Esophagus squamous epithelium (tissue), 5 donors: Measurements from ENCODE around the gene MTCL1. TPM values are rescaled to one million over a fixed set of nuclear protein-coding genes. Genes with fewer than 3 reads are reported as not detected.

ENCODE experiments used
- DNase-seq: peaks from one replicate; lab custom pipeline; 2025; lab: John Stamatoyannopoulos, UW
- H3K27ac ChIP-seq, 4 donors: fragments of 200-600 bp; sonication (generic); one replicate each; pipeline ENCODE4 v1.5.1; 2016 to 2019; ENCODE audit warnings: mild to moderate bottlenecking in 1 of 4
- H3K27me3 ChIP-seq, 4 donors: fragments of 200-600 bp; sonication (generic); 1 replicate in 3 of 4; 2 replicates in 1 of 4; pipeline versions ENCODE4 v1.5.1 to v1.6.0; 2017 to 2021; ENCODE audit warnings: antibody characterized with exemption in 1 of 4
- H3K36me3 ChIP-seq, 3 donors: fragments of 200-600 bp; sonication (generic); one replicate each; pipeline ENCODE4 v1.5.1; 2016 to 2019
- H3K4me1 ChIP-seq, 3 donors: fragments of 200-600 bp; sonication (generic); one replicate each; pipeline ENCODE4 v1.5.1; 2017 to 2019
- H3K4me3 ChIP-seq, 4 donors: fragments of 200-600 bp; sonication (generic); 1 replicate in 3 of 4; 2 replicates in 1 of 4; pipeline ENCODE4 v1.5.1; 2016 to 2019; ENCODE audit warnings: mild to moderate bottlenecking in 2 of 4, moderate library complexity in 1 of 4
- H3K9me3 ChIP-seq, 3 donors: fragments of 200-600 bp; sonication (generic); one replicate each; pipeline ENCODE4 v1.5.1; 2016 to 2019
- CTCF ChIP-seq, 6 experiments: fragments of 450-650 bp in 4 of 6; fragments of 200-600 bp in 2 of 6; sonication (generic) in 2 of 6; IDR thresholded peaks; one replicate each; pipeline ENCODE4 v1.5.1; 2016 to 2019; ENCODE audit warnings: antibody characterized with exemption in 6 of 6, mild to moderate bottlenecking in 4 of 6, moderate library complexity in 4 of 6
- POLR2A ChIP-seq, 4 donors: fragments of 450-650 bp; IDR thresholded peaks; one replicate each; pipeline ENCODE4 v1.6.1; 2017; ENCODE audit warnings: antibody characterized with exemption in 4 of 4, mild to moderate bottlenecking in 4 of 4, moderate library complexity in 3 of 4
- WGBS, 2 donors: methylation state at CpG; one replicate each; pipeline ENCODE4 v1.1.5; 2018; 5-methylcytosine and 5-hydroxymethylcytosine counted together
- intact Hi-C: fragments of 100-400 bp; cut with DNase I; formaldehyde crosslinking; loops from one replicate; pipeline ENCODE4 v1.15.0; 2022
- total RNA-seq, 4 donors: library from RNA; depleted of rRNA; stranded (reverse); fragments of >200 nt; gene quantifications; one replicate each; pipeline ENCODE4 v1.1.0, GENCODE V29; 2016
- donor health status: DM: yes; HTN: yes; CAD: no.

MTCL1 gene
- total RNA-seq, 4 donors from 2014 or later, result 6.5 to 16.4 (median 7.9) TPM

- Histone ChIP-seq H3K4me3 (no peak overlapping the region), H3K9me3 (no peaks in the 10 kb centered on the region), H3K36me3 (no peaks in the 10 kb centered on the region), H3K4me1 (no peaks in the 10 kb centered on the region), H3K27ac (no peak overlapping the region), H3K27me3 (no peaks in the 10 kb centered on the region)
- no peak for DNase-seq
- no peak for TF ChIP-seq CTCF (IDR thresholded peaks at IDR 0.05)
- no peak for TF ChIP-seq POLR2A (IDR thresholded peaks at IDR 0.05)
- intact Hi-C loops, result loop anchor here (10.0 kb wide), 1 partner anchor 290 kb away; no protein-coding TSS in a partner anchor
- WGBS, 2 donors, result 76 to 82% methylated on average over 10 of the region's 10 CpGs
Measured at GRCh38 chr18:8694891-8695290, 10.5 kb upstream of the MTCL1 start.

- intact Hi-C loops, result loop anchor here (10.0 kb wide), 1 partner anchor 289 kb away; no protein-coding TSS in a partner anchor
- WGBS, 2 donors, result 65 to 66% methylated on average over 3 of the region's 3 CpGs
- Histone ChIP-seq H3K36me3 (no peaks in the 10 kb centered on the region), H3K27me3 (no peaks in the 10 kb centered on the region), H3K4me1 (no peaks in the 10 kb centered on the region), H3K9me3 (no peaks in the 10 kb centered on the region), H3K4me3 (no peak overlapping the region), H3K27ac (no peak overlapping the region)
- TF ChIP-seq CTCF (IDR thresholded peaks at IDR 0.05) (no peak), POLR2A (IDR thresholded peaks at IDR 0.05) (no peak)
- DNase-seq, result no peak
Measured at GRCh38 chr18:8695932-8696517, 9.3 kb upstream of the MTCL1 start.

GRCh38 chr18:8696749-8697211, 8.6 kb upstream of the MTCL1 start:
- peak; percentile 86 to 97 (median 90) for TF ChIP-seq CTCF (IDR thresholded peaks at IDR 0.05)
- TF ChIP-seq POLR2A (IDR thresholded peaks at IDR 0.05), result no peak
- Histone ChIP-seq H3K36me3 (no peaks in the 10 kb centered on the region), H3K9me3 (no peaks in the 10 kb centered on the region), H3K4me3 (no peak overlapping the region), H3K27ac (no peak overlapping the region), H3K27me3 (no peaks in the 10 kb centered on the region), H3K4me1 (peaks cover 0 to 3% (median 0%) of the 10 kb centered on the region in 3 donors)
- DNase-seq, result peak; percentile 12
- WGBS, 2 donors, result 0% methylated on average over 4 to 5 of the region's 5 CpGs
- intact Hi-C loops, result loop anchor here (10.0 kb wide), 1 partner anchor 288 kb away; no protein-coding TSS in a partner anchor

- no peak for DNase-seq
- WGBS, 2 donors, result 82 to 87% methylated on average over 7 of the region's 7 CpGs
- intact Hi-C loops, result loop anchor here (10.0 kb wide), 1 partner anchor 286 kb away; no protein-coding TSS in a partner anchor
- H3K9me3 ChIP-seq, result no peaks in the 10 kb centered on the region
- peaks cover 3 to 17% (median 6%) of the 10 kb centered on the region in 3 donors for H3K4me1 ChIP-seq
- no peak for TF ChIP-seq POLR2A (IDR thresholded peaks at IDR 0.05)
- no peak for TF ChIP-seq CTCF (IDR thresholded peaks at IDR 0.05)
- no peaks in the 10 kb centered on the region for H3K36me3 ChIP-seq
- H3K27me3 ChIP-seq, result peaks cover 0 to 13% (median 0%) of the 10 kb centered on the region in 4 donors
- H3K4me3 ChIP-seq, result no peak overlapping the region
- no peak overlapping the region for H3K27ac ChIP-seq
Measured at GRCh38 chr18:8699126-8699525, 6.2 kb upstream of the MTCL1 start.

GRCh38 chr18:8699948-8700347, 5.4 kb upstream of the MTCL1 start:
- 71 to 83% methylated on average over 1 to 2 of the region's 2 CpGs for WGBS, 2 donors
- Histone ChIP-seq H3K36me3 (no peaks in the 10 kb centered on the region), H3K4me1 (peaks cover 6 to 24% (median 10%) of the 10 kb centered on the region in 3 donors), H3K27ac (no peak overlapping the region), H3K27me3 (peaks cover 0 to 13% (median 0%) of the 10 kb centered on the region in 4 donors), H3K9me3 (no peaks in the 10 kb centered on the region), H3K4me3 (no peak overlapping the region)
- no peak for TF ChIP-seq POLR2A (IDR thresholded peaks at IDR 0.05)
- TF ChIP-seq CTCF (IDR thresholded peaks at IDR 0.05), result no peak
- intact Hi-C loops, result loop anchor here (10.0 kb wide), 1 partner anchor 285 kb away; no protein-coding TSS in a partner anchor
- no peak for DNase-seq
